ENCODE measurements around the gene C2CD2.

GRCh38 chr21:41868062-41868710 is 85.6 kb downstream of the C2CD2 start:
- TF ChIP-seq, protein P1, sequence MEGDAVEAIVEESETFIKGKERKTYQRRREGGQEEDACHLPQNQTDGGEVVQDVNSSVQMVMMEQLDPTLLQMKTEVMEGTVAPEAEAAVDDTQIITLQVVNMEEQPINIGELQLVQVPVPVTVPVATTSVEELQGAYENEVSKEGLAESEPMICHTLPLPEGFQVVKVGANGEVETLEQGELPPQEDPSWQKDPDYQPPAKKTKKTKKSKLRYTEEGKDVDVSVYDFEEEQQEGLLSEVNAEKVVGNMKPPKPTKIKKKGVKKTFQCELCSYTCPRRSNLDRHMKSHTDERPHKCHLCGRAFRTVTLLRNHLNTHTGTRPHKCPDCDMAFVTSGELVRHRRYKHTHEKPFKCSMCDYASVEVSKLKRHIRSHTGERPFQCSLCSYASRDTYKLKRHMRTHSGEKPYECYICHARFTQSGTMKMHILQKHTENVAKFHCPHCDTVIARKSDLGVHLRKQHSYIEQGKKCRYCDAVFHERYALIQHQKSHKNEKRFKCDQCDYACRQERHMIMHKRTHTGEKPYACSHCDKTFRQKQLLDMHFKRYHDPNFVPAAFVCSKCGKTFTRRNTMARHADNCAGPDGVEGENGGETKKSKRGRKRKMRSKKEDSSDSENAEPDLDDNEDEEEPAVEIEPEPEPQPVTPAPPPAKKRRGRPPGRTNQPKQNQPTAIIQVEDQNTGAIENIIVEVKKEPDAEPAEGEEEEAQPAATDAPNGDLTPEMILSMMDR (IDR thresholded peaks at IDR 0.05; ENCODE audit: extremely low read depth in 1 of 2, insufficient read depth in 1 of 2, low read depth in 1 of 2, low read length in 2 of 2): no peak
- TF ChIP-seq EZH2 (IDR thresholded peaks at IDR 0.05; ENCODE audit: borderline replicate concordance, low read depth, low read length, severe bottlenecking) (no peak), MYC (IDR thresholded peaks at IDR 0.05; ENCODE audit: low read depth, low read length) (no peak), POLR2A (IDR thresholded peaks at IDR 0.05; ENCODE audit: low read depth, low read length) (no peak), POLR2AphosphoS5 (IDR thresholded peaks at IDR 0.05; ENCODE audit: insufficient read depth, low read depth, low read length) (no peak)

Data from endothelial cell of umbilical vein (primary cell).